GM18907 (cell line): Measurements from ENCODE around the gene SEMA4C.
"Not testable (repeated sequence)": the region's sequence is repeated elsewhere in the genome, so short reads cannot be mapped to it uniquely, and the experiment has no call there.

Experiments used
- ATAC-seq: cut with Tn5 transposase; IDR thresholded peaks from one replicate; pipeline ENCODE4 v1.9.1; 2021; ENCODE audit warnings: mild to moderate bottlenecking, moderate library complexity; ENCODE audit not compliant: unreplicated experiment

SEMA4C gene

GRCh38 chr2:96898641-96899412 lies 28.9 kb upstream of the SEMA4C start:
- ATAC-seq: no peak

GRCh38 chr2:96898135-96898505 lies 28.2 kb upstream of the SEMA4C start:
- ATAC-seq: no peak

GRCh38 chr2:96897491-96898134 lies 27.7 kb upstream of the SEMA4C start:
- ATAC-seq: no peak

GRCh38 chr2:96895746-96896651 lies 26.1 kb upstream of the SEMA4C start:
- ATAC-seq: no peak

DNA sequence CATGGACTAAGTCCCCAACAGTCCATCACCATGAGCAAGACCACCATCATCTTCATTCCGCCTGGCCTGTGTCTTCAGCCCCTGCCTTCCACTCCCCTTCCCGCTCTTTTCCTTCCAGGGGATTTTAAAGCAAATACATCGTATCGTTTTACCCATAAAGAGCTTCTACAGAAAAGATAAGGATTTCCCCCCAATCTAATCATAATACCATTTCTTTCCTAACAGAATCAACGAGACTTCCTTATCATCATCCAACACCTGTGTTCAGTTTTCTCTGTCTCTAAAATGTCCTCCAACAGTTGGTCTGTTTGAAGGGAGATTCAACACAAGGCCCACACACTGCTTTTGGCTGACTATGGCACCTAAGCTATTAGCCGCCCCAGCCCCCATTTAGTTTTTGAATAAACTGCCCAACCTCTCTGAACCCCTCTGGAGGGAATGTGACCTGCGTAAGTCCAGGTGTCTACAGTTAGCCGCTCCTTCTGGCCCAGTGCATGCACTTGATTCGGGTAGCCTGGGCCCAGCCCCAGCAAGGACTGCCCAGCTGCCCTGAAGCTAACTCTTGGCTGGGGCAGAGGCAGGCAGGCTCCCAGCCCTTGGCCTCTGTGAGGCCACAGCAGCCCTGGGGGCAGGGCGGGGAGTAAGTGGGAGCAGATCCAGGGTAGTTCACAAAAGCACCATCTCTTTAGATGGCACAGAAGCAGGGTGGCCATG lies 25.3 kb upstream of the SEMA4C start:
- ATAC-seq: no peak

- no peak for ATAC-seq
Observed at GRCh38 chr2:96894151-96894531, 24.3 kb upstream of the SEMA4C start.

- ATAC-seq: no peak
Observed at GRCh38 chr2:96893289-96894150, 23.6 kb upstream of the SEMA4C start.

GRCh38 chr2:96891591-96892333 lies 21.9 kb upstream of the SEMA4C start:
- no peak for ATAC-seq

- ATAC-seq: no peak
Observed at GRCh38 chr2:96890726-96891385, 21.0 kb upstream of the SEMA4C start.

DNA sequence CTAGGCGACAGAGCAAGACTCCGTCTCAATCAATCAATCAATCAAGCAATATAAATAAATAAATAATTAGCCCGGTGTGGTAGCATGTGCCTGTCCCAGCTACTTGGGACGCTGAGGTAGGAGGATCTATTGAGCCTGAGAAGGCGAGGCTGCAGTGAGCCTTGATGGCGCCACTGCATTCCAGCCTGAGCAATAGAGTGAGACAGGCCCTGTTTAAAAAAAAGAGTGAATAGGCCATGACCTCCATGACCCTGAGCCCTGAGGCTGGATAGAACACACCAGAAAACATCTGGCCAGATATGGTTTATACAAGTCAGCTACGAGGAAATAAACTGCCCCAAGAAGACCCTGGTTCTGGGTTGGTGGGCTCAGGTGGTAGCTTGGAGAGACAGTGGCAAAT lies 20.4 kb upstream of the SEMA4C start:
- ATAC-seq: no peak

DNA sequence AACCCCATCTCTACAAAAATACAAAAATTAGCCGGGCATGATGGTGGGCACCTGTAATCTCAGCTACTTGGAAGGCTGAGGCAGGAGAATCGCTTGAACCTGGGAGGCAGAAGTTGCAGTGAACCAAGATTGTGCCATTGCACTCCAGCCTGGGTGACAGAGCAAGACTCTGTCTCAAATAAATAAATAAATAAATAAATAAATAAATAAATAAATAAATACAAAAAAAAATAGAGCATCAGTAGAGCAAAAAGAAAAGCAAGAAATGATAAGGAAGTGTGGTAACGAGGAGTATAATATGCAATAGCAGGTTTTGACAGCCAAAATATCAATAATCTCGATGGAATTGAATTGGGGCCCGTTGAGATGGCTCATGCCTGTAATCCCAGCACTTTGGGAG lies 19.6 kb upstream of the SEMA4C start:
- not testable (repeated sequence) for ATAC-seq

GRCh38 chr2:96888072-96889011 lies 18.5 kb upstream of the SEMA4C start:
- ATAC-seq: no peak

GRCh38 chr2:96887493-96888012 lies 17.7 kb upstream of the SEMA4C start:
- ATAC-seq: no peak

- no peak for ATAC-seq
Observed at GRCh38 chr2:96885432-96886347, 15.8 kb upstream of the SEMA4C start.

- ATAC-seq: no peak
Observed at GRCh38 chr2:96884299-96885094, 14.6 kb upstream of the SEMA4C start.

DNA sequence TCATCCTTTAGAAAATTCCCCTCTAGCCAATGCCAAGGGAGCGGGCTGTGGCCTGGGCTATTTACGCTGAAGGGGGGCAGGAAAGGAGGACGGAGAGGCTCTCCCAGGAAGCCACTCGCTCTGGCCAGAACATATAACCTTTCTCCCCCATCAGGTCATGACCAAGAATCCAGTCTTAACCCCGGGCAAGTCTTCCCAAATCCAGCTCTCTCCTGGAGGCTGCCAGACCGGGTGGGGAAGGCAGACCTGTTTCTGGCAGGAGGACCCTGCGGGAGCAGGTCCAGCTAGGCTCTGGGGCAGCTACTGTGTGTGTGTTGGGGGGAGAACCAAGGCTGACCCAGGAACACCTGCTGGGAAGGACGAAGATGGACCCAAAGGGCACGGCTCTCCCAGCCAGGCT lies 13.4 kb upstream of the SEMA4C start:
- no peak for ATAC-seq
